ENCODE measurements around the gene CACNA2D1.

The CACNA2D1 gene

GRCh38 chr7:82036146-82036886, 407.3 kb downstream of the CACNA2D1 start:
- Histone ChIP-seq H3K9me3 (ENCODE audit: control insufficient read depth, insufficient read depth, low read length) (no peaks in the 10 kb centered on the region), H3K27me3 (ENCODE audit: control insufficient read depth, insufficient read depth, low read length) (no peaks in the 10 kb centered on the region), H3K4me3 (ENCODE audit: low read length) (no peak overlapping the region), H3K27ac (ENCODE audit: low read length) (no peak overlapping the region), H3K4me1 (ENCODE audit: control insufficient read depth, insufficient read depth, low read length) (no peaks in the 10 kb centered on the region), H3K36me3 (ENCODE audit: control insufficient read depth, insufficient read depth, low read length) (no peaks in the 10 kb centered on the region)
- no peak for DNase-seq (ENCODE audit: low read depth, low spot score)
- WGBS (ENCODE audit: insufficient coverage, insufficient read length) = no CpG with 5 or more reads among the region's 3 CpGs

GRCh38 chr7:82035456-82035855, 408.1 kb downstream of the CACNA2D1 start:
- Histone ChIP-seq H3K27ac (ENCODE audit: low read length) (no peak overlapping the region), H3K4me1 (ENCODE audit: control insufficient read depth, insufficient read depth, low read length) (no peaks in the 10 kb centered on the region), H3K27me3 (ENCODE audit: control insufficient read depth, insufficient read depth, low read length) (no peaks in the 10 kb centered on the region), H3K36me3 (ENCODE audit: control insufficient read depth, insufficient read depth, low read length) (no peaks in the 10 kb centered on the region), H3K9me3 (ENCODE audit: control insufficient read depth, insufficient read depth, low read length) (no peaks in the 10 kb centered on the region), H3K4me3 (ENCODE audit: low read length) (no peak overlapping the region)
- no peak for DNase-seq (ENCODE audit: low read depth, low spot score)
- whole genome bisulfite sequencing (ENCODE audit: insufficient coverage, insufficient read length) = no CpG with 5 or more reads among the region's 1 CpG

- no CpG with 5 or more reads among the region's 3 CpGs for WGBS (ENCODE audit: insufficient coverage, insufficient read length)
- Histone ChIP-seq H3K27me3 (ENCODE audit: control insufficient read depth, insufficient read depth, low read length) (no peaks in the 10 kb centered on the region), H3K4me3 (ENCODE audit: low read length) (no peak overlapping the region), H3K27ac (ENCODE audit: low read length) (no peak overlapping the region), H3K9me3 (ENCODE audit: control insufficient read depth, insufficient read depth, low read length) (no peaks in the 10 kb centered on the region), H3K36me3 (ENCODE audit: control insufficient read depth, insufficient read depth, low read length) (no peaks in the 10 kb centered on the region), H3K4me1 (ENCODE audit: control insufficient read depth, insufficient read depth, low read length) (no peaks in the 10 kb centered on the region)
- no peak for DNase-seq (ENCODE audit: low read depth, low spot score)
Measured at GRCh38 chr7:82032901-82033300, 410.7 kb downstream of the CACNA2D1 start.

DNA sequence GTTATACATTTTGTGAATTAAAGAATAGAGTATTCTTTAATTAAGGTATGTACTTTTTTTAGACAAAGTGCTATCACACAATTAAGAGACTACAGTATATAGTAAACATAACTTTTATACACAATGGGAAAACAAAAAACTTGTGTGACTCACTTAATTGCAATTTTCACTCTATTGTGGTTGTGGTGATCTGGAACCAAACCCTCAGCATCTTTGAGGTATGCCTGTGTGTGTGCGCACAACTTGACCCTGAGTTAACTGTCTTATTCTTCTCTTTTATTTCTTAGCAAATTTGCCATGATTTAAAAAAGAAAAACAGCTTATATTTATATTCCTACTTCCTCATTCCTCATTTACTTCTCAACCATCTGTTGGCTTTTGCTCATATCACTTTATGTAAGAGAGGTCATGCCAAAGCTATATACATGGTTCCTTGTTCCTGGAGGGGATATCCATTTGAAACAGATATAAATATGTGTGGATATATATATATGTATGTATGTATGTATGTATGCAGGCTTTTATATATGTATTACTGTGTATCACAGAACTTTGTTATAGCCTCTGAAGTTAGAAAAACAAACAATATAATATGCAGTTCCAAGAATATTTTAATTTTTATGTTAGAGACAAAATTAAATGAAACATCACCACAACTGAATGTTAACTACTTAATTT, 414.2 kb downstream of the CACNA2D1 start:
- no CpG with 5 or more reads among the region's 1 CpG for WGBS (ENCODE audit: insufficient coverage, insufficient read length)
- DNase-seq (ENCODE audit: low read depth, low spot score) = no peak
- no peaks in the 10 kb centered on the region for H3K4me1 ChIP-seq (ENCODE audit: control insufficient read depth, insufficient read depth, low read length)
- no peak overlapping the region for H3K4me3 ChIP-seq (ENCODE audit: low read length)
- H3K36me3 ChIP-seq (ENCODE audit: control insufficient read depth, insufficient read depth, low read length) = no peaks in the 10 kb centered on the region
- no peak overlapping the region for H3K27ac ChIP-seq (ENCODE audit: low read length)
- H3K9me3 ChIP-seq (ENCODE audit: control insufficient read depth, insufficient read depth, low read length) = no peaks in the 10 kb centered on the region
- no peaks in the 10 kb centered on the region for H3K27me3 ChIP-seq (ENCODE audit: control insufficient read depth, insufficient read depth, low read length)

GRCh38 chr7:82028097-82028496, 415.5 kb downstream of the CACNA2D1 start:
- no CpG with 5 or more reads among the region's 1 CpG for WGBS (ENCODE audit: insufficient coverage, insufficient read length)
- Histone ChIP-seq H3K4me3 (ENCODE audit: low read length) (no peak overlapping the region), H3K27ac (ENCODE audit: low read length) (no peak overlapping the region), H3K27me3 (ENCODE audit: control insufficient read depth, insufficient read depth, low read length) (no peaks in the 10 kb centered on the region), H3K4me1 (ENCODE audit: control insufficient read depth, insufficient read depth, low read length) (no peaks in the 10 kb centered on the region), H3K9me3 (ENCODE audit: control insufficient read depth, insufficient read depth, low read length) (no peaks in the 10 kb centered on the region), H3K36me3 (ENCODE audit: control insufficient read depth, insufficient read depth, low read length) (no peaks in the 10 kb centered on the region)
- no peak for DNase-seq (ENCODE audit: low read depth, low spot score)

- Histone ChIP-seq H3K4me3 (ENCODE audit: low read length) (no peak overlapping the region), H3K36me3 (ENCODE audit: control insufficient read depth, insufficient read depth, low read length) (no peaks in the 10 kb centered on the region), H3K27ac (ENCODE audit: low read length) (no peak overlapping the region), H3K4me1 (ENCODE audit: control insufficient read depth, insufficient read depth, low read length) (no peaks in the 10 kb centered on the region), H3K9me3 (ENCODE audit: control insufficient read depth, insufficient read depth, low read length) (no peaks in the 10 kb centered on the region), H3K27me3 (ENCODE audit: control insufficient read depth, insufficient read depth, low read length) (no peaks in the 10 kb centered on the region)
- no peak for DNase-seq (ENCODE audit: low read depth, low spot score)
Measured at GRCh38 chr7:82021713-82022112, 421.9 kb downstream of the CACNA2D1 start.

GRCh38 chr7:82021036-82021435, 422.5 kb downstream of the CACNA2D1 start:
- Histone ChIP-seq H3K27ac (ENCODE audit: low read length) (no peak overlapping the region), H3K36me3 (ENCODE audit: control insufficient read depth, insufficient read depth, low read length) (no peaks in the 10 kb centered on the region), H3K27me3 (ENCODE audit: control insufficient read depth, insufficient read depth, low read length) (no peaks in the 10 kb centered on the region), H3K4me3 (ENCODE audit: low read length) (no peak overlapping the region), H3K4me1 (ENCODE audit: control insufficient read depth, insufficient read depth, low read length) (no peaks in the 10 kb centered on the region), H3K9me3 (ENCODE audit: control insufficient read depth, insufficient read depth, low read length) (no peaks in the 10 kb centered on the region)
- no peak for DNase-seq (ENCODE audit: low read depth, low spot score)
- no CpG with 5 or more reads among the region's 2 CpGs for WGBS (ENCODE audit: insufficient coverage, insufficient read length)

DNA sequence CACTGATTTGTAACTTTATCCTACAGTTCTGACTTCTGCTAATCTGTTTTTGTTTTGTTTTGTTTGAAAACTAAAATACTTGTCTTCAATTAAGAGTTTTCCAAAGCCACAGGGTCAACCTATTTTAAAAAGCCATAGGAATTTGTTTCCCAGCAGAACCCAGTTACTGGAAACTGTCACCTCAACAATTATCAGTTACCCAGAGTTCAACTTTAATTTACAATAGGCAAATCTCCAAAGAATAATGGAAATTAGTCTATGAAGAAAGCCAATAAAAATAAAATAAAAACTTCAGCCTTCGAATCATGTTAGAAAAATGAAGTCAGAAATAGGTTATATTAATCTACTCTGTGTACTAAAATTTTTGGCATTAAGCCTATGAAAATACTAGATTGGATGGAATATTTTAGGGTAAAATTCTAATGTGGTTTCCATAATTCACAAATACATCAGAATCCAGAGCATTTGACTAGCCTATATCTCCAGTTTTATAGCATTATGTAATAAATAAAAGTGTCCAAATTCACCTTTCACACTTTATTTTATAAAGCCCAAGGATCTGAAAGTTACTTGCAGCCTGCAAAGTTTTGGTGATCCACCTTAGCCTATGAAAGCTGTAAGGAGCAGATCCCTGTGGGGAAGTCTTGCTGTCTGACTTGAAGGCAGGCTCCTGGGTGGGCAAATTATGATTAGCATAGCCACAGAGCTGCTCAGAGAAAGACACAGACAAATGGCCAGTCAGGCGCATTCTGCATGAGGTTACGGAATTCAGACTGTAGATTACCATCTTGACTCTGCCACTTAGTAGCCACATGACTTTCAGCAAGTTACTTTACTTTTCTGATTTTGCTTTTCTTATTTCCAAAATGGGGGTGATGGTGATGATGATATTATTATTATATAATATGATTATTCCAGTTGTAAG, 423.8 kb downstream of the CACNA2D1 start:
- H3K4me3 ChIP-seq (ENCODE audit: low read length) = no peak overlapping the region
- no peak overlapping the region for H3K27ac ChIP-seq (ENCODE audit: low read length)
- no peaks in the 10 kb centered on the region for H3K9me3 ChIP-seq (ENCODE audit: control insufficient read depth, insufficient read depth, low read length)
- WGBS (ENCODE audit: insufficient coverage, insufficient read length) = no CpG with 5 or more reads among the region's 3 CpGs
- no peaks in the 10 kb centered on the region for H3K27me3 ChIP-seq (ENCODE audit: control insufficient read depth, insufficient read depth, low read length)
- H3K4me1 ChIP-seq (ENCODE audit: control insufficient read depth, insufficient read depth, low read length) = no peaks in the 10 kb centered on the region
- DNase-seq (ENCODE audit: low read depth, low spot score) = no peak
- H3K36me3 ChIP-seq (ENCODE audit: control insufficient read depth, insufficient read depth, low read length) = no peaks in the 10 kb centered on the region

DNA sequence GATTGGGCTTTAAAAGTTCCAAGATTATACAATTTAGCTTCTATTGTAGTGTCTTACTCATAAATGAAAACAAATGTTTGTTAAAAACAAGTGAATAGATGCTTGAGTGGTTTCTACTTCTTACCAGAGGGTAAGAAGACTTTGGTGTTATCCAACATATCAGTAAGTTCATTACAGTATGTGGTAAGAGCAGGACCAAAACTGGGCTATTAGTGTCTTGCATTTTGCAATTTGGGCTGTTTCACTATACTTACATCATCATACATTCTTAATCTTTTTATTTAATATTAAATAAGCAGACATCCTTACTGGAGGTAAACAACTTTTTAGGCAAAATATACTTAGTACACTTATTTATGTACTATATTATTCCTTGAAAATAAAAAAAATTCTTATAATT, 425.4 kb downstream of the CACNA2D1 start:
- no peak for DNase-seq (ENCODE audit: low read depth, low spot score)
- Histone ChIP-seq H3K4me3 (ENCODE audit: low read length) (no peak overlapping the region), H3K27ac (ENCODE audit: low read length) (no peak overlapping the region), H3K36me3 (ENCODE audit: control insufficient read depth, insufficient read depth, low read length) (no peaks in the 10 kb centered on the region), H3K9me3 (ENCODE audit: control insufficient read depth, insufficient read depth, low read length) (no peaks in the 10 kb centered on the region), H3K27me3 (ENCODE audit: control insufficient read depth, insufficient read depth, low read length) (no peaks in the 10 kb centered on the region), H3K4me1 (ENCODE audit: control insufficient read depth, insufficient read depth, low read length) (no peaks in the 10 kb centered on the region)

DNA sequence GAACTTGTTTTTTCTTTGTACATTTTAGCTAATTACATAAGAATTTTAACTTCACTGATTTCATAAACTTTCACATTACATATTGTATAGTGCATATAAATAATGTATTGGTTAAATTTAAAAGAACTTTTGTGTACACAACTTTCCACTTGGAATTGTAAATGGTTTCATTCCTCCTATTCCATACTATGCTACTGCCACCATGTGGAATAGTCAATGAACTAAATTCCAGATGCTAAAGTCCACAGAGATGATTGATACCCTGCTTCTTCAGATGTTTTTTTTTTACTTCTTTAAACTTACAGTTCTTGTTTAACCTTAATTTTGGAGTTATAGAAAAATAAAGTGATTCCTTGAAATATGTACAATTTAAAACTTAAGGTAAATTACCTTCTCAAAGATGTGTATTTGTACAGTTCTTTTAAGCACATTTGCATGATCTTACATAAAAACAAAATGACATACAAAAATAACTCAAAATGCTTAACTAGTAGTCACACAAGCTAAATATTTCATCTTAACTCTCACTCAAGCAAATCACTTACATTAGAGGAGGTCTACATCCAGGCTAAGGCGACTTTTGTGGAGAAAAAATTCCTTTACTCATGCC, 426.1 kb downstream of the CACNA2D1 start:
- Histone ChIP-seq H3K4me3 (ENCODE audit: low read length) (no peak overlapping the region), H3K36me3 (ENCODE audit: control insufficient read depth, insufficient read depth, low read length) (no peaks in the 10 kb centered on the region), H3K4me1 (ENCODE audit: control insufficient read depth, insufficient read depth, low read length) (no peaks in the 10 kb centered on the region), H3K9me3 (ENCODE audit: control insufficient read depth, insufficient read depth, low read length) (no peaks in the 10 kb centered on the region), H3K27me3 (ENCODE audit: control insufficient read depth, insufficient read depth, low read length) (no peaks in the 10 kb centered on the region), H3K27ac (ENCODE audit: low read length) (no peak overlapping the region)
- WGBS (ENCODE audit: insufficient coverage, insufficient read length) = no CpG with 5 or more reads among the region's 1 CpG
- DNase-seq (ENCODE audit: low read depth, low spot score) = no peak
